HEK293 (cell line): ENCODE measurements around the gene SLC41A1.

Source experiments
- REST ChIP-seq: fragments of 450-650 bp; formaldehyde crosslinking; IDR thresholded peaks from 2 replicates; pipeline ENCODE4 v1.5.1; 2016; ENCODE audit warnings: missing biosample characterization, missing genetic modification characterization
- ZBTB11 ChIP-seq: fragments of 450-650 bp; formaldehyde crosslinking; conservative IDR thresholded peaks from 2 replicates; pipeline ENCODE4 v1.5.1; 2016; ENCODE audit warnings: low read depth, missing biosample characterization, missing genetic modification characterization
- ZBTB7A ChIP-seq: fragments of 450-650 bp; formaldehyde crosslinking; IDR thresholded peaks from 2 replicates; pipeline ENCODE4 v1.5.1; 2016; ENCODE audit warnings: low read depth, missing biosample characterization, missing genetic modification characterization
- ZNF112 ChIP-seq: fragments of 450-650 bp; formaldehyde crosslinking; IDR thresholded peaks from 2 replicates; pipeline ENCODE4 v1.5.0; 2017; ENCODE audit warnings: missing biosample characterization, missing genetic modification characterization
- ZNF16 ChIP-seq: fragments of 450-650 bp; formaldehyde crosslinking; IDR thresholded peaks from 2 replicates; pipeline ENCODE4 v1.5.1; 2016; ENCODE audit warnings: low read depth, missing biosample characterization, missing genetic modification characterization
- ZNF175 ChIP-seq: fragments of 450-650 bp; formaldehyde crosslinking; IDR thresholded peaks from 2 replicates; pipeline ENCODE4 v1.5.1; 2016; ENCODE audit warnings: missing biosample characterization, missing genetic modification characterization
- ZNF513 ChIP-seq: fragments of 450-650 bp; IDR thresholded peaks from 2 replicates; pipeline ENCODE4 v1.5.1; 2018; ENCODE audit warnings: missing biosample characterization, missing genetic modification characterization
- ZNF549 ChIP-seq: fragments of 450-650 bp; IDR thresholded peaks from 2 replicates; pipeline ENCODE4 v1.5.1; 2018; ENCODE audit warnings: missing biosample characterization, missing genetic modification characterization, mild to moderate bottlenecking, inconsistent platforms, moderate library complexity
- ZNF747 ChIP-seq: fragments of 450-650 bp; formaldehyde crosslinking; IDR thresholded peaks from 2 replicates; pipeline ENCODE4 v1.5.1; 2016; ENCODE audit warnings: missing biosample characterization, missing genetic modification characterization
- ZNF76 ChIP-seq: fragments of 450-650 bp; formaldehyde crosslinking; IDR thresholded peaks from 2 replicates; pipeline ENCODE4; 2016; ENCODE audit warnings: low read depth, missing biosample characterization, missing genetic modification characterization, borderline replicate concordance
- TF ChIP-seq, protein P1 (sequence below): fragments of 450-650 bp; formaldehyde crosslinking; IDR thresholded peaks from 2 replicates; pipeline ENCODE4 v1.5.1; 2016; ENCODE audit warnings: missing biosample characterization, missing genetic modification characterization
- TF ChIP-seq, protein P2 (sequence below): fragments of 450-650 bp; formaldehyde crosslinking; IDR thresholded peaks from 2 replicates; pipeline ENCODE4 v1.5.1; 2016; ENCODE audit warnings: missing biosample characterization, missing genetic modification characterization, low read depth

DNA sequence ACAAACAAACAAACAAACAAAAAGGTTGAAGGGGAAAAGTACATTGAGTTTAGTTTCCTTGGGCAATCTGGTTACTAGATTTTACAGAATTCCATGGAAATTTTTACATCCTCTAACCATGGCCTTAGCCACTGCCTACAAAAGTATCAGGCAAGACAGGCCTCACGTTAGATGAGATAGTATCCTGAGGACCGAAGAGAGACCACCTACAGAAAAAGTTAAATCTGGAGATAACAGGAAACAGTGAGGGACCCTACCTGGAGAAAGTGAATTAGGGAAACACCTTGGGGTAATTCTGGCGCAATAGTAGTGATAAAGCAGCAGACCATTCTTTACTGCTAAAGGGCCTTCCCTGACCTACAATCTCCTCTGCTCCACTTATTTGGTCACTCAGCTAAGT is 46.4 kb downstream of the SLC41A1 start:
- TF ChIP-seq, protein P1, sequence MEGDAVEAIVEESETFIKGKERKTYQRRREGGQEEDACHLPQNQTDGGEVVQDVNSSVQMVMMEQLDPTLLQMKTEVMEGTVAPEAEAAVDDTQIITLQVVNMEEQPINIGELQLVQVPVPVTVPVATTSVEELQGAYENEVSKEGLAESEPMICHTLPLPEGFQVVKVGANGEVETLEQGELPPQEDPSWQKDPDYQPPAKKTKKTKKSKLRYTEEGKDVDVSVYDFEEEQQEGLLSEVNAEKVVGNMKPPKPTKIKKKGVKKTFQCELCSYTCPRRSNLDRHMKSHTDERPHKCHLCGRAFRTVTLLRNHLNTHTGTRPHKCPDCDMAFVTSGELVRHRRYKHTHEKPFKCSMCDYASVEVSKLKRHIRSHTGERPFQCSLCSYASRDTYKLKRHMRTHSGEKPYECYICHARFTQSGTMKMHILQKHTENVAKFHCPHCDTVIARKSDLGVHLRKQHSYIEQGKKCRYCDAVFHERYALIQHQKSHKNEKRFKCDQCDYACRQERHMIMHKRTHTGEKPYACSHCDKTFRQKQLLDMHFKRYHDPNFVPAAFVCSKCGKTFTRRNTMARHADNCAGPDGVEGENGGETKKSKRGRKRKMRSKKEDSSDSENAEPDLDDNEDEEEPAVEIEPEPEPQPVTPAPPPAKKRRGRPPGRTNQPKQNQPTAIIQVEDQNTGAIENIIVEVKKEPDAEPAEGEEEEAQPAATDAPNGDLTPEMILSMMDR (tag by site-specific recombination): no peak
- TF ChIP-seq REST (tag by site-specific recombination): no peak
- no peak for TF ChIP-seq ZNF112
- TF ChIP-seq, protein P2, sequence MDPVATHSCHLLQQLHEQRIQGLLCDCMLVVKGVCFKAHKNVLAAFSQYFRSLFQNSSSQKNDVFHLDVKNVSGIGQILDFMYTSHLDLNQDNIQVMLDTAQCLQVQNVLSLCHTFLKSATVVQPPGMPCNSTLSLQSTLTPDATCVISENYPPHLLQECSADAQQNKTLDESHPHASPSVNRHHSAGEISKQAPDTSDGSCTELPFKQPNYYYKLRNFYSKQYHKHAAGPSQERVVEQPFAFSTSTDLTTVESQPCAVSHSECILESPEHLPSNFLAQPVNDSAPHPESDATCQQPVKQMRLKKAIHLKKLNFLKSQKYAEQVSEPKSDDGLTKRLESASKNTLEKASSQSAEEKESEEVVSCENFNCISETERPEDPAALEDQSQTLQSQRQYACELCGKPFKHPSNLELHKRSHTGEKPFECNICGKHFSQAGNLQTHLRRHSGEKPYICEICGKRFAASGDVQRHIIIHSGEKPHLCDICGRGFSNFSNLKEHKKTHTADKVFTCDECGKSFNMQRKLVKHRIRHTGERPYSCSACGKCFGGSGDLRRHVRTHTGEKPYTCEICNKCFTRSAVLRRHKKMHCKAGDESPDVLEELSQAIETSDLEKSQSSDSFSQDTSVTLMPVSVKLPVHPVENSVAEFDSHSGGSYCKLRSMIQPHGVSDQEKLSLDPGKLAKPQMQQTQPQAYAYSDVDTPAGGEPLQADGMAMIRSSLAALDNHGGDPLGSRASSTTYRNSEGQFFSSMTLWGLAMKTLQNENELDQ (tag by site-specific recombination): no peak
- no peak for TF ChIP-seq ZNF16 (tag by site-specific recombination)
- TF ChIP-seq ZBTB7A (tag by site-specific recombination): no peak
- TF ChIP-seq ZNF549: no peak
- TF ChIP-seq ZNF747 (tag by site-specific recombination): no peak
- no peak for TF ChIP-seq ZNF513 (tag by site-specific recombination)
- no peak for TF ChIP-seq ZNF175 (tag by site-specific recombination)
- TF ChIP-seq ZBTB11: no peak
- TF ChIP-seq ZNF76: no peak
